Cardiac fibroblast (primary cell): Measurements from ENCODE around the gene NRBF2.

Experiments
- DNase-seq, 2 donors: peaks; one replicate each; pipeline versions ENCODE4 v3.0.0 to v3.0.0-alpha.2; 2010; ENCODE audit warnings: low read depth in 2 of 2
- H3K4me3 ChIP-seq, 2 donors: replicated peaks in 1 of 2; 1 replicate in 1 of 2; 2 replicates in 1 of 2; pipeline ENCODE4 v1.5.1; 2011; ENCODE audit warnings: low read depth in 2 of 2, low read length in 2 of 2, mild to moderate bottlenecking in 2 of 2, moderate library complexity in 1 of 2
- CTCF ChIP-seq: IDR thresholded peaks from one replicate; pipeline ENCODE4 v1.5.1; 2011; ENCODE audit warnings: low read depth, mild to moderate bottlenecking, low read length, inconsistent platforms

NRBF2 gene

GRCh38 chr10:63165249-63165648, 32.1 kb downstream of the NRBF2 start:
- no peak overlapping the region for H3K4me3 ChIP-seq
- TF ChIP-seq CTCF = no peak
- DNase-seq = no peak

- peak; percentile 73 for TF ChIP-seq CTCF
- peak; percentile 91 to 92 for DNase-seq
Measured at GRCh38 chr10:63166742-63167258, 33.7 kb downstream of the NRBF2 start.

GRCh38 chr10:63168821-63169462, 35.8 kb downstream of the NRBF2 start:
- no peak for TF ChIP-seq CTCF
- no peak overlapping the region for H3K4me3 ChIP-seq
- DNase-seq = no peak

More at GRCh38 chr10:63166742-63167258, 33.7 kb downstream of the NRBF2 start:
- H3K4me3 ChIP-seq = no peak overlapping the region

- no peak for TF ChIP-seq CTCF
- H3K4me3 ChIP-seq = no peak overlapping the region
- DNase-seq = no peak
Measured at GRCh38 chr10:63169624-63170023, 36.5 kb downstream of the NRBF2 start.

GRCh38 chr10:63171255-63171855, 38.2 kb downstream of the NRBF2 start:
- H3K4me3 ChIP-seq = no peak overlapping the region
- no peak for TF ChIP-seq CTCF

GRCh38 chr10:63171926-63172325, 38.8 kb downstream of the NRBF2 start:
- H3K4me3 ChIP-seq = no peak overlapping the region
- no peak for TF ChIP-seq CTCF
- DNase-seq = no peak

More at GRCh38 chr10:63171255-63171855, 38.2 kb downstream of the NRBF2 start:
- DNase-seq = peak in 1 of 2 donors; percentile 24
